Right lung (tissue), 5 donors: ENCODE results near the gene CDKN2B-AS1. TPM values are rescaled to one million over a fixed set of nuclear protein-coding genes. Genes with fewer than 3 reads are reported as not detected.
"Not testable (repeated sequence)": the region's sequence is repeated elsewhere in the genome, so short reads cannot be mapped to it uniquely, and the experiment has no call there.

Experiments
- DNase-seq, 2 donors: peaks; one replicate each; pipeline ENCODE4 v3.0.0-alpha.2; 2013
- polyA plus RNA-seq, 5 donors: library from polyadenylated mRNA; unstranded; fragments of 120-200 nt; gene quantifications; one replicate each; pipeline versions ENCODE4 v1.2.1 to v1.2.3, GENCODE V29; 2013; ENCODE audit warnings: inconsistent platforms in 1 of 5, low replicate concordance in 1 of 5; ENCODE audit not compliant: insufficient read length in 5 of 5, insufficient read depth in 1 of 5

CDKN2B-AS1 gene
- polyA plus RNA-seq, 5 donors, result 0.10 to 0.22 (median 0.20) TPM; not detected in 1

DNA sequence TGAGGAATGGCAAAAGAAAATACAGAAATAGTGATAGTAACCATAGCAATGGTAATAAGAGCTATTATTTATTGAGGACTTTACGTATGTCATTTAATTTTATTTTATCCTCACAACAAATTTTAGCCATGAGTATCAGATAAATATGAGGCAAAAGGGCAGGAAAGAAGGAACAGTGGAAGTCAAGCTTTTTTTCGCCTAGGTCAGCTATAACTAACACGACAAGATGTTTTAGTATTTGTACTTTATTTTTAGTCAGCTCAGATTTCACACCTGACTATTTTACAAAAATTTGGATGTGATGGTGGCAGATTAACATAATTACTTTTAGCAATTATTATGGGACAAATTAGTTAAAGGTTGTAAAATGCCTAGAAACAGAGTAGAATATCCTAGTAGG lies 49.3 kb downstream of the CDKN2B-AS1 start:
- DNase-seq, result no peak

- no peak for DNase-seq
These were observed 50.0 kb downstream of the CDKN2B-AS1 start for GRCh38 chr9:22044583-22044982.

- DNase-seq, result no peak
These were observed 50.8 kb downstream of the CDKN2B-AS1 start for GRCh38 chr9:22045423-22045822.

DNA sequence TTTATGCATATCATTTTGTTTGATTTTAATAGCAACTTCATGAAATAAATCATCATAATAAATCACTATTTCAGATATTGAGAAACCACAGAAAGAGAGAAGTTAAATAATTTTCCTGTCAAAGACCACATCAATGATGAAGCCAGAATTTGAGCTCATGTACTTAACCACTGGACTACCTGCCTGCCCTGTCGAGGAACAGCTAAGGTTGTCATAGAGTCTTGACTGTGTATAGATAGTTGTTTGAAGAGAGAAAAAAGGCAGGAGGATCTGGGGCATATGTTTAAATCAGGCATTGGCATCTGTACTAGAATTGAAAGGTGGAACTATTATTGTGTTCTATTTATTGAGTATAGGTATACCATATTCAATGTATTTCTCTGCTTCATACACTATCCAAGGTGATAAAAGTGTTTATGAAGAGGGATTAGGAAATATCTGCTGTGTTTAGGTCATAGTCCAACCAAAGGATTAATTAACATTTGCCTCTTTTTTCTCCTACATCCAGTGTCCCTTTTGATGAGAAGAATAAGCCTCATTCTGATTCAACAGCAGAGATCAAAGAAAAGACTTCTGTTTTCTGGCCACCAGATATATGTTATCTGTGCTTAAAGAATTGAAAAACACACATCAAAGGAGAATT lies 51.8 kb downstream of the CDKN2B-AS1 start:
- no peak for DNase-seq

GRCh38 chr9:22047596-22047995 lies 53.0 kb downstream of the CDKN2B-AS1 start:
- no peak for DNase-seq

DNA sequence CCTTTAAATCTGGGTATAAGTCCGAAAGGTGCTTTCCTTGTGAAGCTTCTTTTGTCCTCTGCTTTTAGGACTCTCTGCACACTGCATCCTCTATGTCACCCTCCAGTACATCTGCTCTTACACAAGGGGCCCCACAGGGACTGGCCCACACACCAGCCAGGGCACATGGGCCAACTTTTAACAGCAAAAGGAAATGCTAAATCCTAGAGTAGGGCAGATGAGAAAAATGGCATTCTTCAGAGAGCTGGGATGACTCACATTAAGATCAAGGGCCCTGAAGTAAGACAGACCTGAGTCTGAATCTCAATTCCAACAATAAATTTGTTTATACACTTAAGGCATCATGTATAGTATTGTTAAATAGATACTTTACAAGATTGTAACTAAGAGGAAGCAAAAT lies 54.8 kb downstream of the CDKN2B-AS1 start:
- no peak for DNase-seq

- no peak for DNase-seq
These were observed 56.3 kb downstream of the CDKN2B-AS1 start for GRCh38 chr9:22050924-22051323.

- DNase-seq, result no peak
These were observed 57.9 kb downstream of the CDKN2B-AS1 start for GRCh38 chr9:22052376-22052945.

DNA sequence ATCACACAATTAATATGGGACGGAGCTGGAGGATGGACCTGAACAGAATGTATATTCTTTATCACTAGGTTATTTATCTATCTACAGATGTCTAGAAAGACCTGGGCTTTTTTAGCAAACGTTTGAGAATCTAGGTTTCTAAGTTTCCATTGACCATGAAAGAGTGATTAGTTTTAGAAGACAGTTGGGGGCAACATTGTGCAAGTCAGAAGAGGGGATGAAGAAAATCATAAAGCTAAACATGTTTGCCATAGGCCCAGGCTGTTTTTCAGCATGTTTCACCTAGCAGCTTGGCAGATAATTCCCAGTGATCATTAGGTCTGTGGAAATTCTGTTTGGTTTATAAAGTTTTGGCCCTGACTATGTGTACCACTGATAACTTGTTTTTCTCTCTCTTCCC lies 58.6 kb downstream of the CDKN2B-AS1 start:
- no peak for DNase-seq

DNA sequence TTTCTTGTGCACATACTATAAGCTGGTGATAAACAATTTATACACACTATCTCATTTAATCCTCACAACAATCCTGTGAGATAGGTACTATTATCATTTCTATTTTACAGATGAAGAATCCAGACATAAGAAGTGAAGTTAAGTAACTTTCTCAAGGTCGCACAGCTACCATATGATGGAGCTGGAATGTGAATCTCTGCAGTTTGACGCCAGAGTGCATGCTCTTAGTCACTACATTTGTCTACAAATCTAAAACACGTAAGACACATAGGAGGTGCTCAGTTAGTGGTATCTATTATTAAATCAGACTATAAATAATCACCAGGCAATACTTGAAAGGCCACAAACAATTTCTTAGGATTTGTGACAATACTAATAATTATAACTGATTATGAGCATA lies 59.5 kb downstream of the CDKN2B-AS1 start:
- no peak for DNase-seq

- no peak for DNase-seq
These were observed 59.9 kb downstream of the CDKN2B-AS1 start for GRCh38 chr9:22054529-22054928.

DNA sequence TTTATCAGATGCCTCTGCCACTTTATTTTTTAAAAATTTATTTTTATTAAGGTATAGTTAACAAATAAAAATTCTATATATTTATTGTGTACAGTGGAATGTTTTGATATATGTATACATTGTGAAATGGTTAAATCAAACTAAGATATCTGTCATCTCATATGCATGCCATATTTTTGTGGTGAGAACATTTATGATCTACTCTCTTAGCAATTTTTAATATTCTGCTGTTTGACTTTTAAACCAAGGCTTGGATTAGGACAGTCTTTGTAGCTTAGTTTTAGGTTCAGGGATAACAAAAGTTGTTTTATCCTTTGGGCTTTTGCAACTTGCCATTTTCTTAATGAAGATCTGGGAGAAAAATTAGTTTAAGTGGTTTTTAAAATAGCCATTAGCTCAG lies 60.5 kb downstream of the CDKN2B-AS1 start:
- DNase-seq, result no peak

DNA sequence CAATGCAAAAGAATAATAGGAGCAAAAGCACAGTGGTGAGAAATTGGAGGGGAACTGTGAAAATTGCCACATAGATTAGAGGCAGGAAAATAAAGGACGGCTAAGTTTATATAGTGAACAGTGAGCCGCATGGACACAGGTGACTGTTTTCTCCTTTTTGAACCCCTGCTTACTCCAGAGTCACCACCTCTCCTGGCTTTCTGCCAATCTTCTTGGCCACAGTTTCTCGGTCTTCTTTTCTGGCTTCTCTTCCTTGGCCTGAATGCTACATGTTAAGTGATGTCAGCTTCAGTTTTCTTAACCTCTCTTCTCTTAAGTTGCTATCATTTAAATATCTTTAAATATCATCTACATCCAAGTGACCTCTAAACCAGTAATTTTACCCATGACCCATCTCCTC lies 61.8 kb downstream of the CDKN2B-AS1 start:
- no peak for DNase-seq

- not testable (repeated sequence) for DNase-seq
These were observed 63.4 kb downstream of the CDKN2B-AS1 start for GRCh38 chr9:22057972-22058371.

DNA sequence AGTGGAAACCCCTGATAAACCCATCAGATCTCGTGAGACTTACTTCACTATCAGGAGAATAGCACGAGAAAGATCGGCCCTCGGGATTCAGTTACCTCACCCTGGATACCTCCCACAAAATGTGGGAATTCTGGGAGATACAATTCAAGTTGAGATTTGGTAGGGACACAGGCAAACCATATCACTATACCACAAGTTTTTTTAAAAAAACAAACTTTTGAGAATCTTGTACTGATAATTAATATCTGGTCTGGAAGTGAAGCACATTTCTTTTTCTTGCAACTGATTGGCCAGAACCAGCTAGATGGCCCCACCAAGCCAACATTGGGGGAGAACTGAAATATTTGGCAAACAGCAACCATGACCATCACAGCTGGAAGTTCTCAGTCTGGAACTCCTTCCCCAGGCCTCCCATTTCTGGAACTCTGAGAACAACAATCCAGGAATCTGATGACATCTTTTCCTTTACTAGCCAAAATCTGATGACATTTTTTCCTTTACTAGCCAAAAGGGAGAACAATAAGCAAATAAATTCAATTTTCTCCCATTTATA lies 66.3 kb downstream of the CDKN2B-AS1 start:
- no peak for DNase-seq

GRCh38 chr9:22064957-22065356 lies 70.4 kb downstream of the CDKN2B-AS1 start:
- no peak for DNase-seq

DNA sequence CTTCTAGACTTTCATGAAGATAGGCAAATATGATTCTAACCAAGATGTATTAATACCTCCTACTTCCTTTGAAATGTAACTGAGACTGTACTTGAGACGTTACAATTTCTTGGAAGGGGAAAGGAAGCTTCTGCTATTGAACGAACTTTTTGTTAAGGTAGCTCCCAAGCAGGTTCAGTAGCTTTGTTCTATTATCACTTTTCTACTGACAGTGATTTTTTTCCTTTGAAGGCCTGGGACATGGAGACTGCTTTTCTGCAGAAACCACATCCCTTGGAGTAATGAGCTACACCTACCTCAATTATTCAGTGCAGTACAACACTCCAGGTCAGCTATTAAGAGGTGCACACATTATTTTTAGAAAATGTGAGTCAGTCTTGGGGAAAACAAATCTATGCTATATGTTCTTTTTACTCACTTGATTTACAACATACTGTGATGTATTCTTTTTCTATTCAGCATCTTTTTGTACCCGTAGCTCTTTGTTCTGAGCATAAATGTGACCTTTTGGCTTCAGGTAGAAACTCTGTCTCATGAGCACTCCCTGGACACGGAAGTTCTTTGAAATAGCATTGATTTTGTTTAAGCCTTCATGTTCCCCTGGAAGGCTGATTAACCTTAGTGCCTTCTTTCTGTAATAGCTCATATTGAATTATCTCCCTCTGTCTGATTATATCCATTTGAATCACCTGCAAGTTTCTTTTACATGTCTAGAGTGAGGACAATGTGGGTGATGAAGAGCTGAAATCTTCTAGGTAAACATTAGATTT lies 71.0 kb downstream of the CDKN2B-AS1 start:
- no peak for DNase-seq

- no peak for DNase-seq
These were observed 72.6 kb downstream of the CDKN2B-AS1 start for GRCh38 chr9:22067196-22067595.

GRCh38 chr9:22068369-22068768 lies 73.8 kb downstream of the CDKN2B-AS1 start:
- DNase-seq, result no peak

DNA sequence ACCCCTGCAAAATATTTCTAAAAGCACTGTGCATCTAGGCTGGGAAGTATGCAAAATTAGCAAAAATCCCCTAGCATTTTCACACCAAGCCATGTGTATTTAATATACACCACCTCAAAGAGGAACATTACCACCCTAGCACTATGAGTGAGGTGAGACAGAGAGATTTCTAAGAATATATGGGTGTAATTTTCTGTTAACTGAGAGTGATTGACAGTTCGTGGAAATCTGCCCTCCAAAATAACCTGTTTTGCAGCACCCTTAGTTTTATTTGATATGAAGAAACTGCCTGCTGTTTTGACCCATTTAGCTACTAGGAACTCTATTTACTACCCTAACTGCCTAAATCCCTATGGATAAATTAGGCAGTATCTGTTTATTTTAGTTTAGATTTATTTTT lies 78.8 kb downstream of the CDKN2B-AS1 start:
- DNase-seq, result no peak

GRCh38 chr9:22078081-22078480 lies 83.5 kb downstream of the CDKN2B-AS1 start:
- no peak for DNase-seq

DNA sequence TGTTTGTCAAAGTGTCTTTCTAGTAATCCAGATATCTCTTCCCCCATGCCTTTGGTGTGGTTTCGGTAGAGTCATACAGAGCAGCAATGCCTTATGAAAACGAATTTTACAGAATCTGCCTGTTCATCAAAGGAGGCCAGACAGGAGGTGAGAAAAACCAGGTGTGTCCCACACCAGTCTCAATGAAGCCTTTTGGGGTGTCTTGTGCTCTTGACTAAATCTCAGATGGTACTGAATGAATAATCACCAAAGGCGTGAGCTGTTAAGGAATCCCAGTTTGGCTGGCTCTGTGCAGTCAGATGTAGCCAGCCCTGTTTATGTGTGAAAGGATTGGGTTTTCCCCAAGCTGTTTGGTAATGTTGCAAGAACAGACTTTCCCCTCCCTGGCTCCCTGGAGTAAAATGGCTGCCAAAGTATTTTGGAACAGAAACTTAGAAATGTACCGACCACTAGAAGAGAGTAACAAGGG lies 85.3 kb downstream of the CDKN2B-AS1 start:
- peak in 1 of 2 donors; percentile 1 for DNase-seq
